PC-3 (cell line): ENCODE results near the gene IDNK. TPM values are rescaled to one million over a fixed set of nuclear protein-coding genes. Genes with fewer than 3 reads are reported as not detected.

Source experiments
- ATAC-seq: fragments of 200-7000 bp; cut with Tn5 transposase; 2 replicates; pipeline ENCODE4 v1.9.1; 2020; ENCODE audit warnings: mild to moderate bottlenecking, moderate library complexity
- BruUV-seq: library from RNA; stranded (reverse); fragments of 400-500 nt; replicated peaks from 2 replicates; lab custom pipeline; 2021; lab: Mats Ljungman, UMichigan
- CTCF ChIA-PET: fragments of 300-600 bp; sonication (Branson Sonifier 250); formaldehyde crosslinking; loops from one replicate; lab custom pipeline; 2022; ENCODE audit warnings: antibody characterized with exemption; lab: Charles Lee
- POLR2A ChIA-PET: fragments of 300-600 bp; sonication (Branson Sonifier 250); formaldehyde crosslinking; loops from one replicate; lab custom pipeline; 2022; ENCODE audit warnings: antibody characterized with exemption; ENCODE audit not compliant: unreplicated experiment; lab: Charles Lee
- DNase-seq: peaks from one replicate; pipeline ENCODE4 v3.0.0-alpha.2; 2015
- H2AFZ ChIP-seq: fragments of 300-600 bp; sonication (generic); 2 replicates; pipeline ENCODE4 v1.6.0; 2016; ENCODE audit warnings: antibody characterized with exemption, low read length
- H3F3A ChIP-seq: fragments of 300-600 bp; sonication (generic); one replicate; pipeline ENCODE4 v1.6.0; 2017; ENCODE audit warnings: antibody characterized with exemption, low read length, control low read depth, mild to moderate bottlenecking; ENCODE audit not compliant: unreplicated experiment
- H3K27ac ChIP-seq: fragments of 300-600 bp; sonication (generic); 2 replicates; pipeline ENCODE4 v1.5.1; 2016; ENCODE audit warnings: mild to moderate bottlenecking, low read length
- H3K27me3 ChIP-seq: fragments of 300-600 bp; sonication (generic); 2 replicates; pipeline ENCODE4 v1.6.1; 2016; ENCODE audit warnings: low read length, mixed read lengths
- H3K36me3 ChIP-seq: fragments of 300-600 bp; sonication (generic); 2 replicates; pipeline ENCODE4 v1.6.1; 2016; ENCODE audit warnings: low read depth, mixed run types, low read length, mixed read lengths
- H3K4me1 ChIP-seq: fragments of 300-600 bp; sonication (generic); 2 replicates; pipeline ENCODE4 v1.5.1; 2016; ENCODE audit warnings: low read length; ENCODE audit not compliant: insufficient read depth
- H3K4me2 ChIP-seq: fragments of 300-600 bp; sonication (generic); 2 replicates; pipeline ENCODE4 v1.6.0; 2016; ENCODE audit warnings: low read length
- H3K4me3 ChIP-seq: fragments of 300-600 bp; sonication (generic); 2 replicates; pipeline ENCODE4 v1.5.1; 2016; ENCODE audit warnings: mild to moderate bottlenecking, low read length, mixed read lengths
- H3K79me2 ChIP-seq: fragments of 300-600 bp; sonication (generic); 2 replicates; pipeline ENCODE4 v1.6.1; 2017; ENCODE audit warnings: low read length, mixed read lengths
- H3K9ac ChIP-seq: fragments of 300-600 bp; sonication (generic); 2 replicates; pipeline ENCODE4 v1.6.0; 2016; ENCODE audit warnings: mild to moderate bottlenecking, low read length
- H3K9me2 ChIP-seq: fragments of 300-600 bp; sonication (generic); replicated peaks from 2 replicates; pipeline ENCODE4 v1.6.1; 2016; ENCODE audit warnings: mixed run types, low read length, mixed read lengths
- H3K9me3 ChIP-seq: fragments of 300-600 bp; sonication (generic); 2 replicates; pipeline ENCODE4 v1.6.1; 2016; ENCODE audit warnings: low read length, mixed read lengths
- H4K20me1 ChIP-seq: fragments of 300-600 bp; sonication (generic); 2 replicates; pipeline ENCODE4 v1.6.1; 2016; ENCODE audit warnings: low read length, mixed read lengths
- EZH2 ChIP-seq: fragments of 300-600 bp; sonication (generic); IDR thresholded peaks from one replicate; pipeline ENCODE4 v1.6.1; 2017; ENCODE audit warnings: antibody characterized with exemption, mild to moderate bottlenecking, low read length; ENCODE audit not compliant: unreplicated experiment
- EZH2phosphoT487 ChIP-seq: fragments of 300-600 bp; sonication (generic); IDR thresholded peaks from 2 replicates; pipeline ENCODE4 v1.6.1; 2018; ENCODE audit warnings: mild to moderate bottlenecking, antibody characterized with exemption, low read length, borderline replicate concordance
- intact Hi-C: fragments of 100-400 bp; cut with micrococcal nuclease; formaldehyde crosslinking; loops from 2 replicates; pipeline ENCODE4 v1.9.0; 2023
- total RNA-seq: library from RNA; depleted of rRNA; stranded (reverse); fragments of >200 nt; gene quantifications from 2 replicates; pipeline ENCODE4 v1.2.3, GENCODE V29; 2014; rRNA removed
- TF ChIP-seq, protein P1 (sequence below): fragments of 300-600 bp; sonication (generic); conservative IDR thresholded peaks from 2 replicates; pipeline ENCODE4 v1.5.1; 2017; ENCODE audit warnings: antibody characterized with exemption, low read depth, mild to moderate bottlenecking, low read length

Gene IDNK
- total RNA-seq, 1 experiment from 2014 or later: 1.4 TPM

DNA sequence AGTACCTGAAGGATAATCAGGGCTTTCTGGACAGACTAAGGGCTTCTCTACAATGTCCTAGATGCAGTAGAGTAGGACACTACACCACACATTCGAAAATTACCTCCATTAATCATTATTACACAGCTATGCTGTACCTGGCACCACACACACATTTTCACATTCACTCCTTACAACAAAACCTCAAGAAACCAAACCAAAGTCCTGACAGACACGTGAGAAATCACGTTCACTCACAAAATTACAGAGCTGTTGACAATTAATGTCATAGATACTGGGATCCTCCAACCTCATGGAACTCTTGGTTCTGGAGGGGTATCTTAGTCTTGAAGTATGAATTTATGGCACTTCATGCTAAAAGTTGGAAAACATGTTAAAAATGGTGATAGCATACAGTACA lies 68.5 kb downstream of the IDNK start:
- H3K9ac ChIP-seq: no peak overlapping the region
- no peak overlapping the region for H3K4me2 ChIP-seq
- no peak for DNase-seq
- no peak overlapping the region for H2AFZ ChIP-seq
- no peaks in the 10 kb centered on the region for H3K27me3 ChIP-seq
- no peaks in the 10 kb centered on the region for H3F3A ChIP-seq
- TF ChIP-seq EZH2: no peak
- TF ChIP-seq, protein P1, sequence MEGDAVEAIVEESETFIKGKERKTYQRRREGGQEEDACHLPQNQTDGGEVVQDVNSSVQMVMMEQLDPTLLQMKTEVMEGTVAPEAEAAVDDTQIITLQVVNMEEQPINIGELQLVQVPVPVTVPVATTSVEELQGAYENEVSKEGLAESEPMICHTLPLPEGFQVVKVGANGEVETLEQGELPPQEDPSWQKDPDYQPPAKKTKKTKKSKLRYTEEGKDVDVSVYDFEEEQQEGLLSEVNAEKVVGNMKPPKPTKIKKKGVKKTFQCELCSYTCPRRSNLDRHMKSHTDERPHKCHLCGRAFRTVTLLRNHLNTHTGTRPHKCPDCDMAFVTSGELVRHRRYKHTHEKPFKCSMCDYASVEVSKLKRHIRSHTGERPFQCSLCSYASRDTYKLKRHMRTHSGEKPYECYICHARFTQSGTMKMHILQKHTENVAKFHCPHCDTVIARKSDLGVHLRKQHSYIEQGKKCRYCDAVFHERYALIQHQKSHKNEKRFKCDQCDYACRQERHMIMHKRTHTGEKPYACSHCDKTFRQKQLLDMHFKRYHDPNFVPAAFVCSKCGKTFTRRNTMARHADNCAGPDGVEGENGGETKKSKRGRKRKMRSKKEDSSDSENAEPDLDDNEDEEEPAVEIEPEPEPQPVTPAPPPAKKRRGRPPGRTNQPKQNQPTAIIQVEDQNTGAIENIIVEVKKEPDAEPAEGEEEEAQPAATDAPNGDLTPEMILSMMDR: no peak
- no peak for TF ChIP-seq EZH2phosphoT487
- intact Hi-C loops: no loop called here
- no peaks in the 10 kb centered on the region for H3K9me2 ChIP-seq
- no peak for ATAC-seq
- H3K36me3 ChIP-seq: no peaks in the 10 kb centered on the region
- BruUV-seq: no TSS peak
- no peak overlapping the region for H3K27ac ChIP-seq
- H3K4me3 ChIP-seq: no peak overlapping the region
- ChIA-PET CTCF (no interaction called here), POLR2A (no interaction called here)
- H3K4me1 ChIP-seq: no peaks in the 10 kb centered on the region
- H3K79me2 ChIP-seq: peaks cover 100% of the 10 kb centered on the region
- peaks cover 76% of the 10 kb centered on the region for H4K20me1 ChIP-seq
- H3K9me3 ChIP-seq: no peaks in the 10 kb centered on the region

Other genes with a start within 250 kb of the IDNK start
- 3.9 and 6.0 TPM in 2 replicates for gene FRMD3, start 84.7 kb upstream of the IDNK start, total RNA-seq
- gene UBQLN1, start 84.8 kb downstream of the IDNK start, total RNA-seq: 105 and 111 TPM in 2 replicates
- gene GKAP1, start 194.6 kb downstream of the IDNK start, total RNA-seq: 1.5 and 2.6 TPM in 2 replicates